ENCODE measurements around the gene CRYBA2.
A peak's percentile ranks its signal among the peaks of the same experiment; 100 is the strongest.

The CRYBA2 gene

GRCh38 chr2:218975060-218975777 is 18.0 kb downstream of the CRYBA2 start:
- Histone ChIP-seq H3K4me3 (ENCODE audit: low read depth, low read length) (no peak overlapping the region), H3K36me3 (no peaks in the 10 kb centered on the region), H3K9me3 (ENCODE audit: severe bottlenecking) (no peaks in the 10 kb centered on the region), H3K27ac (no peak overlapping the region), H3K27me3 (ENCODE audit: insufficient read depth, low read depth, severe bottlenecking) (no peaks in the 10 kb centered on the region)
- no peak for DNase-seq
- no peak for TF ChIP-seq CTCF (IDR thresholded peaks at IDR 0.05; ENCODE audit: low read depth, low read length)

- no peak for DNase-seq
- H3K36me3 ChIP-seq, result no peaks in the 10 kb centered on the region
- no peaks in the 10 kb centered on the region for H3K9me3 ChIP-seq (ENCODE audit: severe bottlenecking)
- no peak overlapping the region for H3K27ac ChIP-seq
- TF ChIP-seq CTCF (IDR thresholded peaks at IDR 0.05; ENCODE audit: low read depth, low read length), result no peak
- H3K4me3 ChIP-seq (ENCODE audit: low read depth, low read length), result no peak overlapping the region
- no peaks in the 10 kb centered on the region for H3K27me3 ChIP-seq (ENCODE audit: insufficient read depth, low read depth, severe bottlenecking)
Measured at GRCh38 chr2:218970894-218971293, 22.3 kb downstream of the CRYBA2 start.

- H3K27ac ChIP-seq, result peak overlapping the region; percentile 97
- H3K9me3 ChIP-seq (ENCODE audit: severe bottlenecking), result no peaks in the 10 kb centered on the region
- H3K36me3 ChIP-seq, result no peaks in the 10 kb centered on the region; the same call in 1 of the 2 replicates
- H3K4me3 ChIP-seq (ENCODE audit: low read depth, low read length), result peak overlapping the region; percentile 75
- H3K27me3 ChIP-seq (ENCODE audit: insufficient read depth, low read depth, severe bottlenecking), result no peaks in the 10 kb centered on the region
- no peak for TF ChIP-seq CTCF (IDR thresholded peaks at IDR 0.05; ENCODE audit: low read depth, low read length)
- peak; percentile 71 for DNase-seq
Measured at GRCh38 chr2:218964041-218964771, 29.0 kb downstream of the CRYBA2 start.

GRCh38 chr2:218963601-218964000 is 29.6 kb downstream of the CRYBA2 start:
- peak; percentile 72 for DNase-seq
- peak overlapping the region; percentile 97 for H3K27ac ChIP-seq
- H3K27me3 ChIP-seq (ENCODE audit: insufficient read depth, low read depth, severe bottlenecking), result no peaks in the 10 kb centered on the region
- TF ChIP-seq CTCF (IDR thresholded peaks at IDR 0.05; ENCODE audit: low read depth, low read length), result no peak
- no peaks in the 10 kb centered on the region; the same call in 1 of the 2 replicates for H3K36me3 ChIP-seq
- H3K9me3 ChIP-seq (ENCODE audit: severe bottlenecking), result no peaks in the 10 kb centered on the region
- H3K4me3 ChIP-seq (ENCODE audit: low read depth, low read length), result peak overlapping the region; percentile 75

- H3K36me3 ChIP-seq, result no peaks in the 10 kb centered on the region; the same call in 1 of the 2 replicates
- H3K27me3 ChIP-seq (ENCODE audit: insufficient read depth, low read depth, severe bottlenecking), result no peaks in the 10 kb centered on the region
- H3K27ac ChIP-seq, result peak overlapping the region; percentile 97
- H3K4me3 ChIP-seq (ENCODE audit: low read depth, low read length), result peak overlapping the region; percentile 75
- no peak for TF ChIP-seq CTCF (IDR thresholded peaks at IDR 0.05; ENCODE audit: low read depth, low read length)
- H3K9me3 ChIP-seq (ENCODE audit: severe bottlenecking), result no peaks in the 10 kb centered on the region
- DNase-seq, result peak; percentile 98
Measured at GRCh38 chr2:218962859-218963492, 30.2 kb downstream of the CRYBA2 start.
